ENCODE measurements around the gene GLE1.
"Not testable (repeated sequence)": the region's sequence is repeated elsewhere in the genome, so short reads cannot be mapped to it uniquely, and the experiment has no call there.

The GLE1 gene

GRCh38 chr9:128551657-128552152 is 47.2 kb downstream of the GLE1 start:
- in situ Hi-C loops (cut with MboI; ENCODE audit: low sequenced_read_pairs): no loop called here

DNA sequence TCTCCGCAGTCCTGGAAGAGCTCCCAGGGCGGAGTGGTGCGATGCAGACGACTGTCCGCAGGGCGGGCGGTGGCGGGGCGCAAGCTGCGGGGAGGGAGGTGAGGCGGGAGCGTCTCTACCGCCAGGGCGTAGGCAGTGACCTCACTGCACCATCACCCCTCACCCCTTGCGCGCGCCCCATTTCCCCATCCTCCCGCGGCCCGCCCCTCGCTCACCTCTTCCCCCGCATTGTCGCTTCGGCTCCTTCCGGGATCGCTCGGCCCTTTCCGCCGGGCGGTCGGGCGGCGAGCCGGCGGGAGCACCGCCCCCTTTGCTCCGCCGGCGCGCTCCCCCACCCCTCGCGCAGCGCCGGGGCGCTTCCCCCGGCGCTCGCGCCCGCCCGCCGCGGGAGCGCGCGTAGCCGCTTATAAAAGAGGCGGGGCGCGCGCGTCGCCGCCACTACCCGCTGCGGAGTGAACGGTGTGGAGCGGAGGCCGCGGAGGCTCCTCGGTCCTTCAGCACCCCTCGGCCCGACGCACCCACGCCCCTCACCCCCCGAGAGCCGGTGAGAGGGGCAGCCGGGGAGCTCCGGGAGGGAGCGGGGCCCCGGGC is 47.7 kb downstream of the GLE1 start, which contains the start of gene SPTAN1:
Gene SPTAN1 (plus strand): TSS at position 435 of the 591 bp plus-strand sequence. CDS start 14,154 bp downstream, outside the sequence.
- in situ Hi-C loops (cut with MboI; ENCODE audit: low sequenced_read_pairs): no loop called here

DNA sequence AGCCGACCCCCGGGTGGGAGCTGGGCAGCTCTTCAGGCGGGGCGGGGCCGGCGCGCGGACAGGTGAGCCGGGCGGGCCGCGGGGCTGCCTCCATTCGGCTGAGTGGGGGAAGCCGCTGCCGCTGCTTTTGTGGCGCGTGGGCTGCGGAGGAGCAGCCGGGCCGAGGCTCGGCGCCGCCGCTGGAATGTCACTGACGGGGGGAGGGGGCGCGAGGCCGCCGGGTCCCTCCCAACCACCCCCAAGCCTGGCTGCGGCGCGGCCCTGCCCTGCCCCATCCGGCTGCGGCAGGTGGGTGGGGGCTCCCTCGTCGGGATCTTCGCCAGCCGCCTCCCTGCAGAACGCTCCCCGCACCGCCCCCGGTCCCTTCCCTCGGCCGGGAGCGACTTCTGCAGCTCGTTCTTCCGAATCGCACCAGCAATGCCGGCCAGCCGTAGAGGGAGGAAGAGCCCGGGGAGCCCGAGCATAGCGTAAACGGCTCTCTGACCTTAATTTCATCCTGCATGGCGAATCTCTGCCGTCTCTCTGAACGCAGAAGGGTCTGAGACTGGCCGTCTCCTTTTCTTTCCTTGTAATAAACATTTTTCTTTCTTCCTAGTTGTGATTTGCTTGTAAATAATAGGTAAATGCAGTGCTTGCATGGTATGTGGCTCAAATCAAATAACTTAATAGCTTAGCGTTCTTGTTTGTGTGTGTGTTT is 48.4 kb downstream of the GLE1 start:
- in situ Hi-C loops (cut with MboI; ENCODE audit: low sequenced_read_pairs): no loop called here

DNA sequence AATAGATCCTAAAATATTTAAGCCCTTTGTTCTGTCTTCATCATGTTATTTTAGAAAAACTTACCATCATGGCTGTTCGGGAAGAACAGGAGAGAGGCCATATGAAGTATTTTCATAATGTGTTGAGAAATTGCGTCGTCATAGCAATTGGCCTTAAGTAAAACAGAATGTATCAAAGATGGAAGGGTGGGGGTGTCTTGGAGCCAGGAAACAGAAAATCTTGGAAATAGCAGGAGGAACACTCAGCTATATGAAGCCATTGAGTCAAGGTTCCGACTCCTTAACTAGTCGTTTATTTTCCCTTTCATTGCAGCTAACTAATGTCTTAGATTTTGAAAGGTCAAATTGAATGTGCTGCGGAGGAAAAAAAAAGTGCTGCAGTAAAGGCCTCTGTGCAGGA is 49.2 kb downstream of the GLE1 start:
- in situ Hi-C loops (cut with MboI; ENCODE audit: low sequenced_read_pairs): no loop called here

DNA sequence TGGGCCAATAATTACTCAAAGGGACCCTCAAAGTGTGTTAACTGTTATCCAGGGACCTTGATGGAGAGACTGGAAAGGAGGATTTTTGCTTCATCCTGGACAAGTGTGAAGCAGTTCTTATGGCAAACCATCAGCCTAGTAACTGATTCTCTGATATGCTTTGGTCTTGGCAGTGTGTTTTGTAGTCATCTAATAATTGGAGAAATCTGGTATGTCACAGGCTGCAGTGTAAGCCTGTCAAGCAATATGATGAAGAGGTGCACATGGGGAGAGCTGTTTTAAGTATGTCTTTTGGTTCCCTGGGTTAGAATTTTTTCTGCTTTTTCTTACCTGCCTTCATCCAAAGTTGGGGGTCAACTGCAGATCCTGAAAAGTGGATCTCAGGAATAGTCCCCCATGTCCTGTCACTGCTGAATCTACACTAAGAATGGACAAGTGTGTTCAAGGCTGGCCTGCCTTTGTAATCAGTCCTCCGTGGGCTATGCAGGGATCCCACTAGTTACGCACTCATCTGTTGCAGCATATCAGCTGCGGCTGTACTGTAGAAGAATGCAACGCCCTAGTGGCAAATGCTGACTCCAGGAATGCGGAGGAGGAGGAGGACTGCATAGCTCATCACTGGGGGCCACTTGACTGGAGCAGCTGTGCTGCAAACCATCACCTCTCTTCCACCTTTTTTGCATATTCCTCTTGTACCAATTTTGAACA is 49.8 kb downstream of the GLE1 start:
- in situ Hi-C loops (cut with MboI; ENCODE audit: low sequenced_read_pairs): no loop called here

DNA sequence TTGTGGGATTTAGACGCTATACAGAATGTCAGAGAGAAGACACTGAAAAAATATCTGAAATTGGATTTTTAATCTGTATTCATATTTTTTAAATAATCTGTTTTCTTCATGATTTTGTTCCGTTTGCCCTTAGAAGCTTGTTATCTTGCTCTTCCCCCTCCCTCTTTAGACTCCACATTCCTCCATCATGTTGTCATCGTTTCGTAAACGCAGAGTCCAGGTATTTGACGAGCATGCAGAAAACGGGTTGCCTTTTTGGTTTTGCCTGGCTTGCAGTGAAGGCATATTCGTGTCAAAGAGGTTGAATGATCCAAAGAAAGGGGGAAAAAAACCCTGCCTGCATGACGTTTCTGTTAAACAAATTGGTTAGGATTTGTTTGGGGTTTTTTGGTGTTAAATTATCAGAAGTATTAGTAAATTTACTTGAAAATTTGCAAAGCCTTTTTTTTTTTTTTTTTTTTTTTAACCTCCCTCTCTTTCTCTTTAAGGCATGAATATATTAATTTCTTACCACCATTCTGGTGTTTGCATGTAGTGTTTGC is 50.7 kb downstream of the GLE1 start:
- in situ Hi-C loops (cut with MboI; ENCODE audit: low sequenced_read_pairs): no loop called here

DNA sequence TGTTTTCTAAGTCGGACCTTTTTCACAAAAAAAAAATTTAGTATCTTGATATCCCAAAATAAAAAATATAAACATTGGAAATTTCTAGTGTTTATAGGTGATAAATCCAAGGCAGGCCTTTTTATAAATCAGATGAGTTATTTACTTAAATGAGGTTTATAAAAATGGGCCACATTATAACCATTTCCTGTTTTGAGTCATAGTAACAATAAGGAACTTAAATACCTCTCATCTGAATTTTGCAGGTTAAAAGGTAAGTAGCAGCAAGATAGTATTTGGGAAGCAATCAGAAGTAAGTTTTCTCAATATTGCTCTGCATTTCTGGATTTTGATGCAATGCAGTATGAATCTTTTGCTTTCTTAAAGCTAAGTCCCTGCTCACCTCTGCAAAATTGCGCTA is 51.8 kb downstream of the GLE1 start:
- in situ Hi-C loops (cut with MboI; ENCODE audit: low sequenced_read_pairs): no loop called here

- in situ Hi-C loops (cut with MboI; ENCODE audit: low sequenced_read_pairs): no loop called here
Observed at GRCh38 chr9:128556926-128557634, 52.6 kb downstream of the GLE1 start.

GRCh38 chr9:128558431-128559310 is 54.2 kb downstream of the GLE1 start:
- in situ Hi-C loops (cut with MboI; ENCODE audit: low sequenced_read_pairs): no loop called here

GRCh38 chr9:128565578-128565977 is 61.1 kb downstream of the GLE1 start:
- in situ Hi-C loops (cut with MboI; ENCODE audit: low sequenced_read_pairs): no loop called here

- in situ Hi-C loops (cut with MboI; ENCODE audit: low sequenced_read_pairs): no loop called here
Observed at GRCh38 chr9:128568470-128569078, 64.1 kb downstream of the GLE1 start.

- in situ Hi-C loops (cut with MboI; ENCODE audit: low sequenced_read_pairs): no loop called here
Observed at GRCh38 chr9:128575469-128575868, 71.0 kb downstream of the GLE1 start.

DNA sequence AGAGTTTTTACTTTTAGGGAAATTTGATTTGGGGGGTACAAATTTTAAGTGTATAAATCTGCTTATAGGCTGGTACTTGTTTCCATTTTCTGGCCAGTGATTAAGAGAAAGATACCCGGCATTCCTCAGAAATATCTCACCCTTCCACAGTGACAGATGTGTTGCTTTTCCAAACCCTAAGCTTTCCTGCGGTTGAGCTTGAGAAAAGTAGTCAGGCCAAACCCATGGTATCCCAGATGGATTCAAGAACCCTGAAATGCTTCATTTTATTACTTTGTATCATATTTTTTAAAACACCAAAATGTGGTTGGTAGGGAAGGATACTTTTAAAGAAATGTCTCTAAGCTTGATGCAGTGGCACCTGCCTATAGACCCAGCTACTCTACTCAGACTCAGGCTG is 71.4 kb downstream of the GLE1 start:
- in situ Hi-C loops (cut with MboI; ENCODE audit: low sequenced_read_pairs): no loop called here

DNA sequence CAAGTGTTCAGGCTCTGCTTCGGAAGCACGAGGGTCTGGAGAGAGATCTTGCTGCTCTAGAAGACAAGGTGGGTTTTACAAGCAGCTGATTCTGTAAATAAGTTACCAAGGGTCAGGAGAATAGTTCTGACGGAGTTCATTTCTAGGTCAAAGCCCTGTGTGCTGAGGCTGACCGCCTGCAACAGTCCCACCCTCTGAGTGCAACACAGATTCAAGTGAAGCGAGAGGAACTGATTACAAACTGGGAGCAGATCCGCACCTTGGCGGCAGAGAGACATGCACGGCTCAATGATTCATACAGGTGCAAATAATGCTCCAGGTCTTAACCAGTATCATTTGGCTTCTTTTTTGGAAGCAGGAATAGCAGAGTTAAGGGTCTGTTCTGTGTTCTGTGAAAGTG is 72.7 kb downstream of the GLE1 start:
- in situ Hi-C loops (cut with MboI; ENCODE audit: low sequenced_read_pairs): no loop called here

GRCh38 chr9:128579194-128579593 is 74.7 kb downstream of the GLE1 start:
- in situ Hi-C loops (cut with MboI; ENCODE audit: low sequenced_read_pairs): no loop called here

- in situ Hi-C loops (cut with MboI; ENCODE audit: low sequenced_read_pairs): no loop called here
Observed at GRCh38 chr9:128580731-128581130, 76.2 kb downstream of the GLE1 start.

DNA sequence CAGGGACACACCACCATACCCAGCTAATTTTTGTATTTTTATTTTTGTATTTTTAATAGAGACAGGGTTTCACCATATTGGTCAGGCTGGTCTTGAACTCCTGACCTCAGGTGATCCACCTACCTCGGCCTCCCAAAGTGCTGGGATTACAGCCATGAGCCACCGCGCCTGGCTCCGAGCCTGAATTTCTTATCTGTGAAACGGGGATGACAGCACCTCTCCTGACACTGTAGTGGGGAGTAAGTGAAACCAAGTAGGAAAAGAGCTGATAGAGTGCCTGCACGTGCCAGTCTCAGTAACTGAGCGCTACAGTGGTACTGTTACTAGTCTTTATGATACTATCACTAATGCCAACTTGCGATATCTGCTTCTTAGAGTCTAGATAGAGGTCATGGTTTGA is 80.6 kb downstream of the GLE1 start:
- in situ Hi-C loops (cut with MboI; ENCODE audit: low sequenced_read_pairs): not testable (repeated sequence)

DNA sequence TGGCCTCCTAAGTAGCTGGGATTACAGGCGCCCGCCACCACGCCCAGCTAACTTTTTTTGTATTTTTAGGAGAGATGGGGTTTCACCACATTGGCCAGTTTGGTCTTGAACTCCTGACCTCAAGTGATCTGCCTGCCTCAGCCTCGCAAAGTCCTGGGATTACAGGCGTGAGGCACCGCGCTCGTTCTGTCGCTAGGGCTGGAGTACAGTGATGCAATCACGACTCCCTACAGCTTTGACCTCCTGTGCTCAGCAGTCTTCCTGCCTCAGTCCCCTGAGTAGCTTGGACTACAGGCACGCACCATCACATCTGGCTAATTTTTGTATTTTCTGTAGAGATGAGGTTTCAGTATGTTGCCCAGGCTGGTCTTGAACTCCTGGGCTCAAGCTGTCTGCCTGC is 82.4 kb downstream of the GLE1 start:
- in situ Hi-C loops (cut with MboI; ENCODE audit: low sequenced_read_pairs): not testable (repeated sequence)

DNA sequence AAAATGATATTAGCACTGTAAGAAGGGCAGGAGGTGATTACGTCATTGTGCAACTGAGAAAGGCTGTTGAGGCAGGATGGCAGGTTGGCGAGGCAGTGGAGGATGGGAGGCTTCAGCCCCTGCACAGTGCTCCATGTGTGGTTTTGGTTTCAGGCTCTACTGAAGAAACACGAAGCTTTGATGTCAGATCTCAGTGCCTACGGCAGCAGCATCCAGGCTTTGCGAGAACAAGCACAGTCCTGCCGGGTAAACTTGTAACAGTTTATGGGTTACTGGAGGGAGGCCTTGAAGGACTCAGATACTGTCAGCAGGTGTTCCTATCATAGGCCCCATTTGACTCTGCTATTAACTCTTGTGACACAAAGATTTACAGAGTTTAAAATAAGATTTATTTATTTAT is 82.9 kb downstream of the GLE1 start:
- in situ Hi-C loops (cut with MboI; ENCODE audit: low sequenced_read_pairs): no loop called here

All from HL-60/S4 treated with retinoic acid at 250 ng/mL for 4 days and 3 days (cell line).